Small intestine (tissue), 7 donors: ENCODE data around the gene NFATC1. TPM values are rescaled to one million over a fixed set of nuclear protein-coding genes. Genes with fewer than 3 reads are reported as not detected.
"Not testable (repeated sequence)": the region's sequence is repeated elsewhere in the genome, so short reads cannot be mapped to it uniquely, and the experiment has no call there.

Experiments
- DNase-seq, 2 donors: peaks; one replicate each; pipeline versions ENCODE4 v3.0.0 to v3.0.0-alpha.2; 2013
- FAIRE-seq: peaks from 2 replicates; lab custom pipeline; 2012; peaks lifted over from hg19 to GRCh38; lab: Jason Lieb, UNC
- H3K27ac ChIP-seq, 3 donors: one replicate each; pipeline ENCODE4 v1.5.1; 2013; ENCODE audit warnings: low read length in 2 of 3, mild to moderate bottlenecking in 2 of 3, control low read depth in 1 of 3, inconsistent platforms in 1 of 3, low read depth in 1 of 3, moderate library complexity in 1 of 3
- H3K27me3 ChIP-seq, 3 donors: one replicate each; pipeline ENCODE4 v1.6.1; 2013; ENCODE audit warnings: low read length in 3 of 3, inconsistent platforms in 1 of 3; ENCODE audit not compliant: control insufficient read depth in 3 of 3, insufficient read depth in 3 of 3
- H3K36me3 ChIP-seq, 3 donors: one replicate each; pipeline ENCODE4 v1.6.1; 2013; ENCODE audit warnings: low read length in 3 of 3, inconsistent platforms in 1 of 3, low read depth in 1 of 3, mild to moderate bottlenecking in 1 of 3, moderate library complexity in 1 of 3; ENCODE audit not compliant: control insufficient read depth in 3 of 3, insufficient read depth in 2 of 3
- H3K4me1 ChIP-seq, 3 donors: one replicate each; pipeline ENCODE4 v1.6.1; 2013; ENCODE audit warnings: low read length in 2 of 3, inconsistent platforms in 1 of 3, low read depth in 1 of 3, mild to moderate bottlenecking in 1 of 3, moderate library complexity in 1 of 3; ENCODE audit not compliant: control insufficient read depth in 3 of 3, insufficient read depth in 2 of 3
- H3K4me3 ChIP-seq, 3 donors: one replicate each; pipeline ENCODE4 v1.5.1; 2013; ENCODE audit warnings: low read length in 3 of 3, control low read depth in 1 of 3, inconsistent platforms in 1 of 3, low read depth in 1 of 3, mild to moderate bottlenecking in 1 of 3, moderate library complexity in 1 of 3
- H3K9me3 ChIP-seq, 2 donors: one replicate each; pipeline ENCODE4 v1.6.1; 2013; ENCODE audit warnings: low read depth in 1 of 2, low read length in 1 of 2; ENCODE audit not compliant: control insufficient read depth in 2 of 2, insufficient read depth in 1 of 2
- WGBS, 3 donors: extraction: QIAGEN DNeasy Blood & Tissue Kit; methylation state at CpG; one replicate each; pipeline ENCODE4 v1.1.7; 2013; 5-methylcytosine and 5-hydroxymethylcytosine counted together
- polyA plus RNA-seq, 4 donors: library from polyadenylated mRNA; stranded (reverse) in 3 of 4; unstranded in 1 of 4; fragments of 200-250 nt in 3 of 4; fragments of 120-200 nt in 1 of 4; gene quantifications; one replicate each; pipeline versions ENCODE4 v1.2.1 to v1.2.3, GENCODE V29; 2013
- donor health status: healthy with polysubstance abuse.
- donor health status: control.
- donor health status: control.
- donor health status: Bipolar disorder and iron deficiency.
- donor health status: healthy.

The NFATC1 gene
- polyA plus RNA-seq, 4 donors, result 0.67 to 5.9 (median 2.2) TPM

- Histone ChIP-seq H3K4me1 (no peaks in the 10 kb centered on the region), H3K27ac (no peak overlapping the region), H3K36me3 (peaks cover 0 to 22% (median 2%) of the 10 kb centered on the region in 3 donors), H3K27me3 (no peaks in the 10 kb centered on the region), H3K9me3 (no peaks in the 10 kb centered on the region), H3K4me3 (no peak overlapping the region)
- no peak for FAIRE-seq
- WGBS, 3 donors, result 77 to 87% (median 87%) methylated on average over 14 of the region's 14 CpGs
- DNase-seq, result no peak
Observed at GRCh38 chr18:79371561-79372121, 24.1 kb upstream of the NFATC1 start.

DNA sequence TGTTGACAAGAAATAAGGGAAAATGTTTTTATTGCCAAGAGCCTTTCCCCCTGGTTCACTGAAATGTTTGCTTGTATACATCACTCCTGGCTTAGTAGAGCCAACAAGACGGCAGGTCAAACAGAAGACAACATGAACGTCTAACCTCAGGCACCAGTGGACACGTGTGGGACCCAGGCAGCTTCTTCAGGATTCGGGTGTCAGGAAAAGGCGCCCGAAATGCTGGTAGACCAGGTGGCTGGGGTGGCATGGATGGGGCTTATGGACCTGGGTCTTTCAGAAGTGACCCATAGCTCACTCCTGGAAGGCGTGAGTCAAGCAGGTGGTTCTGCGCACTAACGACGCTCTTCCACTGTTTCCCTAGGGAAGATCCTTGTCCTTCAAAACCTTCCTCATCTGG is 23.3 kb upstream of the NFATC1 start:
- Histone ChIP-seq H3K4me1 (no peaks in the 10 kb centered on the region), H3K27ac (no peak overlapping the region), H3K36me3 (peaks cover 0 to 27% (median 4%) of the 10 kb centered on the region in 3 donors), H3K4me3 (no peak overlapping the region), H3K27me3 (no peaks in the 10 kb centered on the region), H3K9me3 (no peaks in the 10 kb centered on the region)
- FAIRE-seq, result no peak
- no peak for DNase-seq
- 89 to 96% (median 95%) methylated on average over 10 of the region's 10 CpGs for WGBS, 3 donors

GRCh38 chr18:79372991-79373390 is 22.7 kb upstream of the NFATC1 start:
- Histone ChIP-seq H3K27ac (no peak overlapping the region), H3K9me3 (no peaks in the 10 kb centered on the region), H3K4me3 (no peak overlapping the region), H3K27me3 (no peaks in the 10 kb centered on the region), H3K4me1 (no peaks in the 10 kb centered on the region), H3K36me3 (peaks cover 0 to 26% (median 4%) of the 10 kb centered on the region in 3 donors)
- 89 to 90% (median 90%) methylated on average over 2 of the region's 2 CpGs for WGBS, 3 donors
- DNase-seq (no peak), FAIRE-seq (no peak)

- 95 to 96% (median 96%) methylated on average over 17 of the region's 17 CpGs for WGBS, 3 donors
- H3K36me3 ChIP-seq, result peaks cover 0 to 30% (median 4%) of the 10 kb centered on the region in 3 donors
- no peak for FAIRE-seq
Observed at GRCh38 chr18:79373736-79374135, 22.0 kb upstream of the NFATC1 start.

DNA sequence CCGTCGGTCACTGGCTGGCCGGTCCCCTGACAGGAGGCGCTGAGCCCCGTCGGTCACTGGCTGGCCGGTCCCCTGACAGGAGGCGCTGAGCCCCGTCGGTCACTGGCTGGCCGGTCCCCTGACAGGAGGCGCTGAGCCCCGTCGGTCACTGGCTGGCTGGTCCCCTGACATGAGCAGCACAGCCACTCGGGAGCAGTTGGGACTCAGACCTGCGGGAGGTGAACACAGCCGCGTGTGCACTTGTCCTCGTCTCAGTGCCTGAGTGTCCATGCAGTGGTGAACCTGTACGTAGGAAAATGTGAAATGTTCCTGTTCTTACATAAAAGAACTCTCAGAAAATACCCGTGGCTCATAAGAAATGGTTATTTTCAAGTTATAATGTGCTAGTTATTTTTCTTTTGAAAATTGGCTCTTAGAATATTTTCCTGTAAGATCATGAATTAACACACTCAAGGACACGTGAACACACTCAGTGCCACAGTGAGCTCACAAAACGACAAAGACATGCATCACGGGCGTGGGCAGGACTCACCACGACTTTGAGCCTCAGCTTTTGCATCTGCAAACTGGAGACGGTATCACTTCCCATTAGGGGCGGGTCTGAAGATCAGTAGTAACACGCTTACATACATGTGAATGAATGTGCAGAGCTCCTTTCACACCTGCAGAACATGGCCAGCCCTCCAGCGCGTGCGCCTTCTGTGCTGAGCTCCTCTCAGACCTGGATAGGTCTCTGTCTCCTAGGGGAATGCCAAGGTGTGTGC is 21.1 kb upstream of the NFATC1 start:
- FAIRE-seq, result no peak
- H3K4me3 ChIP-seq, result no peak overlapping the region
- no peak for DNase-seq
- H3K27me3 ChIP-seq, result no peaks in the 10 kb centered on the region
- 88 to 94% (median 90%) methylated on average over 22 to 25 of the region's 32 CpGs for WGBS, 3 donors
- no peaks in the 10 kb centered on the region for H3K9me3 ChIP-seq
- peaks cover 0 to 34% (median 4%) of the 10 kb centered on the region in 3 donors for H3K36me3 ChIP-seq
- H3K4me1 ChIP-seq, result no peaks in the 10 kb centered on the region
- no peak overlapping the region for H3K27ac ChIP-seq

More at GRCh38 chr18:79373736-79374135, 22.0 kb upstream of the NFATC1 start:
- Histone ChIP-seq H3K9me3 (no peaks in the 10 kb centered on the region), H3K27me3 (no peaks in the 10 kb centered on the region), H3K4me3 (no peak overlapping the region), H3K4me1 (no peaks in the 10 kb centered on the region), H3K27ac (no peak overlapping the region)
- no peak for DNase-seq

DNA sequence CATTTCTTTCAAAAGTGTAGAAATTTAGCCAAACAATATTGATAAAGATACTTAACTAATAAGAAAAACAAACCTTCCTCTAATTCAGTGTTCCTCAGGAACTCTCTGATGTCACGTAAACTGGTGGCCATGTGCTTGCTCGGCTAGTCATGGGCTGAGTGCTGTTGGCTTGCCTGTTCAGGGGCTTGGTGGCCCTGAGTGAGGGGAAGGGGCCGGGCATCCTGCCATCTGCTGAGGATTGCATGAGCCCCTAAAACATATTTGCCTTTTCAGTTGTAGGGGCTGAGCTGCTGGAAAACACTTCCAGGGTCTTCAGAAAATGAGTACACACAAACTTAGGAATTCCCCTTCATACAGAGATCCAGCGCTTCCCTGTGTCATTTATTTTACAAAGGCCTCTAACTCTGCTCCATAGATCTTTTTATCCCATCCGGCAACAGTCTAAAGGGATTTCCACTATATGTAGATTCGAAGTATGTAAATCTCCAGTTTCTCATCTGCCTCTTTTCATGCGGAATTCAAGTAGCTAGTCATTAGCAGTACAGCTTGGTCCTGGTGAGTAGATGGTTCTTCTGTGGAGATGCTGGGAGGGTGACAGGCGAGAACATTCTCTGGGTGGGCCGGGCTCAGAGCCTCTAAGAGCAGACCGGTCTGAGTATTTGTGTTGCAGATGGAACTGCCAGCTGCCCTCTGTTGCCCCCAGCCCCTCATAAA is 20.1 kb upstream of the NFATC1 start:
- WGBS, 3 donors, result 94 to 96% (median 94%) methylated on average over 10 of the region's 10 CpGs

DNA sequence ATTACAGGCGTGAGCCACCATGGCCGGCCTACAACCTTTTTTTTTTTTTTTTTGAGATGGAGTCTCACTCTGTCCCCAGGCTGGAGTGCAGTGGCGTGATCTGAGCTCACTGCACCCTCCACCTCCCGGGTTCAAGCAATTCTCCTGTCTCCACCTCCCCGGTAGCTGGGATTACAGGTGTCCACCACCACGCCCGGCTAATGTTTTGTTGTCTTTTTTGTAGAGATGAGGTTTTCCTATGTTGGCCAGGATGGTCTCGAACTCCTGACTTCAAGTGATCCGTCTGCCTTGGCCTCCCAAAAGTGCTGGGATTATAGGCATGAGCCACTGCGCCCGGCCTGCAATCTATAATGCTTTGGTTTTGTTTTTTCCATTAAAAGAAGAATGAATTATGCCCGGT is 19.1 kb upstream of the NFATC1 start:
- H3K4me1 ChIP-seq, H3K27ac ChIP-seq, H3K4me3 ChIP-seq, FAIRE-seq, H3K27me3 ChIP-seq, DNase-seq, H3K9me3 ChIP-seq: not testable (repeated sequence)
- WGBS, 3 donors, result 89 to 95% (median 93%) methylated on average over 12 of the region's 12 CpGs
- peaks cover 0 to 42% (median 2%) of the 10 kb centered on the region in 3 donors for H3K36me3 ChIP-seq

More for the DNA sequence above, 20.1 kb upstream of the NFATC1 start:
- Histone ChIP-seq H3K4me3 (no peak overlapping the region), H3K9me3 (no peaks in the 10 kb centered on the region), H3K27me3 (no peaks in the 10 kb centered on the region), H3K36me3 (peaks cover 0 to 43% (median 2%) of the 10 kb centered on the region in 3 donors), H3K4me1 (no peaks in the 10 kb centered on the region), H3K27ac (no peak overlapping the region)
- no peak for FAIRE-seq
- DNase-seq, result no peak

DNA sequence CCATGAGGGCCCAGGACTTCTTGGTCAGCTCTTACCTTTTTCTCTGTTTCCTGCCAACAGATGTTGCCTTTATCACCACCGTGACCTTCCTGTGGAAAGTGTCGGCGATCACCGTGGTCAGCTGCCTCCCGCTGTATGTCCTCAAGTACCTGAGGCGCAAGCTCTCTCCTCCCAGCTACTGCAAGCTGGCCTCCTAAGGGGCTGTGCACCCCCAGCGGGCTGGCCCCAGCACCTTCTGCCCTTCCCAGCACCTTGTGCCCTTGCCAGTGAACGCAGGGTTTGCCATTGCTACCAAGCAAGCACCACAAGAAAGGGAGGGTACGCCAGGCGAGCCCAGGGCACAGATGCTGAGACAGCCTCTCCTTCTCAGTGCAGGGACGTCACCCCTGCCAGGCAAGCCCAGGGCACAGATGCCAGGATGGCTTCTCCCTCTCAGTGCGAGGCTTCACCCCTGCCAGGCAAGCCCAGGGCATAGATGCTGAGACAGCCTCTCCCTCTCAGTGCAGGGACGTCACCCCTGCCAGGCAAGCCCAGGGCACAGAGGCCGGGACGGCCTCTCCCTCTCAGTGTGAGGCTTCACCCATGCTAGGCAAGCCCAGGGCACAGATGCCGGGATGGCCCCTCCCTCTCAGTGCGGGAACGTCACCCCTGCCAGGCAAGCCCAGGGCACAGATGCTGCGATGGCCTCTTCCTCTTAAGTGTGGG is 18.4 kb upstream of the NFATC1 start:
- no peak overlapping the region for H3K4me3 ChIP-seq
- H3K9me3 ChIP-seq, result no peaks in the 10 kb centered on the region
- peaks cover 0 to 39% (median 2%) of the 10 kb centered on the region in 3 donors for H3K36me3 ChIP-seq
- H3K4me1 ChIP-seq, result no peaks in the 10 kb centered on the region
- DNase-seq, result no peak
- no peak overlapping the region for H3K27ac ChIP-seq
- no peak for FAIRE-seq
- WGBS, 3 donors, result 90 to 91% (median 90%) methylated on average over 15 to 19 of the region's 19 CpGs
- H3K27me3 ChIP-seq, result no peaks in the 10 kb centered on the region
